Uterus (tissue), 4 donors: Measurements from ENCODE around the gene MYH10. TPM values are rescaled to one million over a fixed set of nuclear protein-coding genes. Genes with fewer than 3 reads are reported as not detected.

Source experiments
- DNase-seq, 2 donors: peaks; one replicate each; pipeline ENCODE4 v3.0.0-alpha.2; 2019 to 2020
- H3K27ac ChIP-seq, 2 donors: fragments of 200-600 bp; sonication (generic); 1 replicate in 1 of 2; 2 replicates in 1 of 2; pipeline ENCODE4 v1.5.1; 2016 to 2018
- H3K27me3 ChIP-seq, 2 donors: fragments of 200-600 bp; sonication (generic); one replicate each; pipeline ENCODE4 v1.5.1; 2018 to 2019; ENCODE audit warnings: control low read depth in 1 of 2
- H3K36me3 ChIP-seq, 2 donors: fragments of 200-600 bp; sonication (generic); one replicate each; pipeline ENCODE4 v1.5.1; 2019; ENCODE audit warnings: control low read depth in 1 of 2
- H3K4me1 ChIP-seq, 2 donors: fragments of 200-600 bp; sonication (generic); one replicate each; pipeline ENCODE4 v1.5.1; 2018 to 2019; ENCODE audit warnings: control low read depth in 1 of 2
- H3K4me3 ChIP-seq, 2 donors: fragments of 200-600 bp; sonication (generic); 1 replicate in 1 of 2; 2 replicates in 1 of 2; pipeline ENCODE4 v1.5.1; 2018 to 2019; ENCODE audit warnings: mild to moderate bottlenecking in 1 of 2
- H3K9me3 ChIP-seq, 2 donors: fragments of 200-600 bp; sonication (generic); one replicate each; pipeline ENCODE4 v1.5.1; 2019; ENCODE audit warnings: control low read depth in 1 of 2
- POLR2A ChIP-seq, 2 donors: fragments of 450-650 bp; IDR thresholded peaks; one replicate each; pipeline ENCODE4 v1.6.1; 2016; ENCODE audit warnings: antibody characterized with exemption in 2 of 2, mild to moderate bottlenecking in 1 of 2, moderate library complexity in 1 of 2
- intact Hi-C: fragments of 100-400 bp; cut with DNase I; formaldehyde crosslinking; loops from one replicate; pipeline ENCODE4 v1.15.1; 2023; ENCODE audit warnings: low total_unique reads
- total RNA-seq, 4 donors: library from RNA; depleted of rRNA in 3 of 4; stranded (reverse); fragments of >200 nt in 3 of 4; gene quantifications; one replicate each; pipeline versions ENCODE4 v1.1.0 to v1.2.4, GENCODE V29; 2014 to 2023
- TF ChIP-seq, protein P1 (sequence below), 4 experiments: fragments of 200-600 bp in 2 of 4; fragments of 450-650 bp in 2 of 4; sonication (generic) in 2 of 4; IDR thresholded peaks; one replicate each; pipeline ENCODE4 v1.5.1; 2016 to 2019; ENCODE audit warnings: antibody characterized with exemption in 4 of 4, mild to moderate bottlenecking in 2 of 4, moderate library complexity in 1 of 4
- donor health status: DM: yes; HTN: yes; CAD: no.

MYH10 gene
- total RNA-seq, 4 donors from 2014 or later: 39.1 to 229 (median 65.0) TPM

GRCh38 chr17:8484465-8484864 lies 146.1 kb downstream of the MYH10 start:
- H3K4me1 ChIP-seq: peaks cover 0 to 8% of the 10 kb centered on the region in 2 donors
- no peaks in the 10 kb centered on the region for H3K9me3 ChIP-seq
- no peak overlapping the region for H3K27ac ChIP-seq
- H3K4me3 ChIP-seq: no peak overlapping the region
- no peaks in the 10 kb centered on the region for H3K27me3 ChIP-seq
- DNase-seq: no peak
- TF ChIP-seq, protein P1, sequence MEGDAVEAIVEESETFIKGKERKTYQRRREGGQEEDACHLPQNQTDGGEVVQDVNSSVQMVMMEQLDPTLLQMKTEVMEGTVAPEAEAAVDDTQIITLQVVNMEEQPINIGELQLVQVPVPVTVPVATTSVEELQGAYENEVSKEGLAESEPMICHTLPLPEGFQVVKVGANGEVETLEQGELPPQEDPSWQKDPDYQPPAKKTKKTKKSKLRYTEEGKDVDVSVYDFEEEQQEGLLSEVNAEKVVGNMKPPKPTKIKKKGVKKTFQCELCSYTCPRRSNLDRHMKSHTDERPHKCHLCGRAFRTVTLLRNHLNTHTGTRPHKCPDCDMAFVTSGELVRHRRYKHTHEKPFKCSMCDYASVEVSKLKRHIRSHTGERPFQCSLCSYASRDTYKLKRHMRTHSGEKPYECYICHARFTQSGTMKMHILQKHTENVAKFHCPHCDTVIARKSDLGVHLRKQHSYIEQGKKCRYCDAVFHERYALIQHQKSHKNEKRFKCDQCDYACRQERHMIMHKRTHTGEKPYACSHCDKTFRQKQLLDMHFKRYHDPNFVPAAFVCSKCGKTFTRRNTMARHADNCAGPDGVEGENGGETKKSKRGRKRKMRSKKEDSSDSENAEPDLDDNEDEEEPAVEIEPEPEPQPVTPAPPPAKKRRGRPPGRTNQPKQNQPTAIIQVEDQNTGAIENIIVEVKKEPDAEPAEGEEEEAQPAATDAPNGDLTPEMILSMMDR (IDR thresholded peaks at IDR 0.05): no peak
- no peak for TF ChIP-seq POLR2A (IDR thresholded peaks at IDR 0.05)
- intact Hi-C loops: no loop called here
- no peaks in the 10 kb centered on the region for H3K36me3 ChIP-seq

DNA sequence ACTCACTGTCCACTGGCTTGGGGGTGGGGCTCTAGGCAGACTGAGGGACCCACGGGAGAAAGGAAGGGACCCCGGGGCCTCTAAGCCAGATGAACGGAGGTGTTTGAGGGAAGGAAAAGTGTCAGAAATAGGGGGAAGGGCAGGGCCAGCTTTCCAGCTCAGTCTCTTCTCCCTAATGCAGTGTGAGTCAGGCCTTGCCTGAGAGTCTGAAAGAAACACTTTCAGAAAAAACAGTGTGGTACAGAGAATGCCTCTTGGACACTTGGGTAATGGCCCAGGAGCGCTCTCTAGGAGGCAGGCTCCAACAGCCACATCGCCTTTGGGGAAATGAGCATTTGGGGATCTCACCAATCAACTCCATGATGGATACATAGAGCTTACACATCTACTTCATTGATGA lies 148.0 kb downstream of the MYH10 start:
- intact Hi-C loops: no loop called here
- no peak overlapping the region for H3K4me3 ChIP-seq
- H3K27me3 ChIP-seq: no peaks in the 10 kb centered on the region
- no peak overlapping the region for H3K27ac ChIP-seq
- no peak for TF ChIP-seq POLR2A (IDR thresholded peaks at IDR 0.05)
- TF ChIP-seq, protein P1 (IDR thresholded peaks at IDR 0.05): no peak
- DNase-seq: no peak
- no peaks in the 10 kb centered on the region for H3K9me3 ChIP-seq
- peaks cover 0 to 9% of the 10 kb centered on the region in 2 donors for H3K4me1 ChIP-seq
- H3K36me3 ChIP-seq: no peaks in the 10 kb centered on the region

DNA sequence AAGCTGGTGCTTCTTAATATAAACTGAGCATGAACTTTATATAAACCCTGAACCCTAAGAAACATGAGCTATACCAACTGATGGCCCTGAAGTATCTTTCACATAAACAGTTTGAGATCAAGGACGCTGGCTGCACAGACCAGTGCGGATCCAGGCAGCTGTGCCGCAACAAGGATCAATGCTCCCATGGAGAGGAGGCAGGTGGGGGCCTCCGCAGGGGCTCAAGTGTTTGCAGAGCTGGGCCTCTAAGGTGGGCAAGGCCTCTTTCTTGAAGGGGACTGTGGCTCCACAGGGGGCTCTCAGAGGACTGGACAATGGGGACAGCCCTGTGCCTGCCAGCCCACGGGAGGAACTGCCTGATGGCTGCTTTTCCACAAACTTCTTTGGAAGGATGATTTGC lies 148.8 kb downstream of the MYH10 start:
- intact Hi-C loops: no loop called here
- no peak for DNase-seq
- H3K36me3 ChIP-seq: no peaks in the 10 kb centered on the region

DNA sequence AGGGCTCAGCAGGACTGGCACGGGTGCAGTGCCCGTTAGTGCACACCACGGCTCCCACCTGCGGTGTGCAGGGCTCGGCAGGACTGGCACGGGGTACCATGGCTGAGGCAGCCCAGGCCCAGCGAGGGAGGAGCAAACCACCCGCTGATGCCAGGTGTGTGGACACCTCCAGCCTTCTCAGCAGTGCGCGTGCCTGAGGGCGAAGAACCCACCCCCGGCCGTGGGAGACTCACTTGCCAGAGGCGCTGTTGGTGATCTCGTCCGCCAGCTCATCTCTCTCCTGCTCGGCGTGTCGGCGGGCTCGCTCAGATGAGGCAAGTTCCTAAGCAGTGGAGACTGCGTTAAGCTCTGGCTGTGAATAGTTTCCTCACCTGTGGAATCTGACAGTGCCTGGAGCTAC lies 149.4 kb downstream of the MYH10 start:
- TF ChIP-seq, protein P1 (IDR thresholded peaks at IDR 0.05): no peak
- TF ChIP-seq POLR2A (IDR thresholded peaks at IDR 0.05): no peak
- no peaks in the 10 kb centered on the region for H3K36me3 ChIP-seq

More for the DNA sequence above, 148.8 kb downstream of the MYH10 start:
- Histone ChIP-seq H3K27me3 (no peaks in the 10 kb centered on the region), H3K9me3 (no peaks in the 10 kb centered on the region), H3K4me3 (no peak overlapping the region), H3K4me1 (peaks cover 0 to 9% of the 10 kb centered on the region in 2 donors), H3K27ac (no peak overlapping the region)
- TF ChIP-seq POLR2A (IDR thresholded peaks at IDR 0.05): no peak
- TF ChIP-seq, protein P1 (IDR thresholded peaks at IDR 0.05): no peak

GRCh38 chr17:8480011-8480976 lies 150.2 kb downstream of the MYH10 start:
- intact Hi-C loops: no loop called here
- Histone ChIP-seq H3K4me3 (no peak overlapping the region), H3K4me1 (peaks cover 0 to 9% of the 10 kb centered on the region in 2 donors), H3K27ac (peak overlapping the region; percentile 43 to 56), H3K27me3 (no peaks in the 10 kb centered on the region), H3K9me3 (no peaks in the 10 kb centered on the region), H3K36me3 (no peaks in the 10 kb centered on the region)
- DNase-seq: no peak
- TF ChIP-seq, protein P1 (IDR thresholded peaks at IDR 0.05): no peak
- TF ChIP-seq POLR2A (IDR thresholded peaks at IDR 0.05): no peak

More for the DNA sequence above, 149.4 kb downstream of the MYH10 start:
- no peak overlapping the region for H3K4me3 ChIP-seq
- peaks cover 0 to 9% of the 10 kb centered on the region in 2 donors for H3K4me1 ChIP-seq
- H3K9me3 ChIP-seq: no peaks in the 10 kb centered on the region
- H3K27ac ChIP-seq: no peak overlapping the region
- no peak for DNase-seq
- no peaks in the 10 kb centered on the region for H3K27me3 ChIP-seq
- intact Hi-C loops: no loop called here
